Activated CD4-positive, alpha-beta T cell treated with anti-CD3 and anti-CD28 coated beads for 48 hours (primary cell): Measurements from ENCODE around the gene CBY2.
"Not testable (repeated sequence)": the region's sequence is repeated elsewhere in the genome, so short reads cannot be mapped to it uniquely, and the experiment has no call there.

Experiments
- DNase-seq: peaks from one replicate; pipeline ENCODE4 v3.0.0-alpha.2; 2020

CBY2 gene

GRCh38 chr13:45750566-45750965, 48.4 kb downstream of the CBY2 start:
- no peak for DNase-seq

- no peak for DNase-seq
Observed at GRCh38 chr13:45751885-45752284, 49.8 kb downstream of the CBY2 start.

GRCh38 chr13:45752510-45752909, 50.4 kb downstream of the CBY2 start:
- no peak for DNase-seq

GRCh38 chr13:45756498-45756897, 54.4 kb downstream of the CBY2 start:
- not testable (repeated sequence) for DNase-seq

- DNase-seq, result not testable (repeated sequence)
Observed at GRCh38 chr13:45757589-45757988, 55.5 kb downstream of the CBY2 start.

GRCh38 chr13:45763419-45763818, 61.3 kb downstream of the CBY2 start:
- DNase-seq, result no peak
